ENCODE measurements around the gene MAPT.

DNA sequence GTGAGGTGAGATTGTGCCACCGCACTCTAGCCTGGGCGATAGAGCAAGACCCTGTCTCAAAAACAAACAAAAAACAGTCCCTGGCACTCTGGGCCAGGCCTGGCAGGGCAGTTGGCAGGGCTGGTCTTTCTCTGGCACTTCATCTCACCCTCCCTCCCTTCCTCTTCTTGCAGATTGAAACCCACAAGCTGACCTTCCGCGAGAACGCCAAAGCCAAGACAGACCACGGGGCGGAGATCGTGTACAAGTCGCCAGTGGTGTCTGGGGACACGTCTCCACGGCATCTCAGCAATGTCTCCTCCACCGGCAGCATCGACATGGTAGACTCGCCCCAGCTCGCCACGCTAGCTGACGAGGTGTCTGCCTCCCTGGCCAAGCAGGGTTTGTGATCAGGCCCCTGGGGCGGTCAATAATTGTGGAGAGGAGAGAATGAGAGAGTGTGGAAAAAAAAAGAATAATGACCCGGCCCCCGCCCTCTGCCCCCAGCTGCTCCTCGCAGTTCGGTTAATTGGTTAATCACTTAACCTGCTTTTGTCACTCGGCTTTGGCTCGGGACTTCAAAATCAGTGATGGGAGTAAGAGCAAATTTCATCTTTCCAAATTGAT is 129.5 kb downstream of the MAPT start:
- TF ChIP-seq, protein P1, sequence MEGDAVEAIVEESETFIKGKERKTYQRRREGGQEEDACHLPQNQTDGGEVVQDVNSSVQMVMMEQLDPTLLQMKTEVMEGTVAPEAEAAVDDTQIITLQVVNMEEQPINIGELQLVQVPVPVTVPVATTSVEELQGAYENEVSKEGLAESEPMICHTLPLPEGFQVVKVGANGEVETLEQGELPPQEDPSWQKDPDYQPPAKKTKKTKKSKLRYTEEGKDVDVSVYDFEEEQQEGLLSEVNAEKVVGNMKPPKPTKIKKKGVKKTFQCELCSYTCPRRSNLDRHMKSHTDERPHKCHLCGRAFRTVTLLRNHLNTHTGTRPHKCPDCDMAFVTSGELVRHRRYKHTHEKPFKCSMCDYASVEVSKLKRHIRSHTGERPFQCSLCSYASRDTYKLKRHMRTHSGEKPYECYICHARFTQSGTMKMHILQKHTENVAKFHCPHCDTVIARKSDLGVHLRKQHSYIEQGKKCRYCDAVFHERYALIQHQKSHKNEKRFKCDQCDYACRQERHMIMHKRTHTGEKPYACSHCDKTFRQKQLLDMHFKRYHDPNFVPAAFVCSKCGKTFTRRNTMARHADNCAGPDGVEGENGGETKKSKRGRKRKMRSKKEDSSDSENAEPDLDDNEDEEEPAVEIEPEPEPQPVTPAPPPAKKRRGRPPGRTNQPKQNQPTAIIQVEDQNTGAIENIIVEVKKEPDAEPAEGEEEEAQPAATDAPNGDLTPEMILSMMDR (IDR thresholded peaks at IDR 0.05; ENCODE audit: low read depth, low read length, poor library complexity, severe bottlenecking) = no peak
- no peak for TF ChIP-seq EZH2phosphoT487 (IDR thresholded peaks at IDR 0.05; ENCODE audit: borderline replicate concordance, low read length)
